GM18508 (cell line): ENCODE data around the gene GSE1.

Experiments
- ATAC-seq: cut with Tn5 transposase; IDR thresholded peaks from one replicate; pipeline ENCODE4 v1.9.1; 2021; ENCODE audit warnings: moderate number of reproducible peaks; ENCODE audit not compliant: insufficient read depth, unreplicated experiment

GSE1 gene

GRCh38 chr16:85655216-85656129, 42.4 kb downstream of the GSE1 start:
- no peak for ATAC-seq

GRCh38 chr16:85656351-85657266, 43.5 kb downstream of the GSE1 start:
- no peak for ATAC-seq

- ATAC-seq: no peak
Measured at GRCh38 chr16:85657267-85657650, 44.1 kb downstream of the GSE1 start.

GRCh38 chr16:85657996-85658395, 44.9 kb downstream of the GSE1 start:
- ATAC-seq: no peak

GRCh38 chr16:85658504-85659326, 45.6 kb downstream of the GSE1 start:
- ATAC-seq: no peak

- no peak for ATAC-seq
Measured at GRCh38 chr16:85659336-85659735, 46.2 kb downstream of the GSE1 start.

- no peak for ATAC-seq
Measured at GRCh38 chr16:85659805-85660511, 46.8 kb downstream of the GSE1 start.

GRCh38 chr16:85660843-85661739, 48.0 kb downstream of the GSE1 start:
- no peak for ATAC-seq

- no peak for ATAC-seq
Measured at GRCh38 chr16:85661740-85662481, 48.8 kb downstream of the GSE1 start.

- ATAC-seq: no peak
Measured at GRCh38 chr16:85662482-85662812, 49.3 kb downstream of the GSE1 start.

GRCh38 chr16:85662976-85663830, 50.1 kb downstream of the GSE1 start:
- no peak for ATAC-seq

- no peak for ATAC-seq
Measured at GRCh38 chr16:85663891-85664321, 50.8 kb downstream of the GSE1 start.

GRCh38 chr16:85664580-85665372, 51.7 kb downstream of the GSE1 start:
- ATAC-seq: no peak

GRCh38 chr16:85665373-85665740, 52.2 kb downstream of the GSE1 start:
- no peak for ATAC-seq

GRCh38 chr16:85665929-85666328, 52.8 kb downstream of the GSE1 start:
- ATAC-seq: no peak

- no peak for ATAC-seq
Measured at GRCh38 chr16:85667261-85667660, 54.1 kb downstream of the GSE1 start.
